Activated T-helper 17 cell treated with anti-CD3 and anti-CD28 coated beads, Interleukin-2, amount 50 U/mL, for 72 hours (primary cell): ENCODE measurements around the gene ABHD5. TPM values are rescaled to one million over a fixed set of nuclear protein-coding genes. Genes with fewer than 3 reads are reported as not detected.
"Not testable (repeated sequence)": the region's sequence is repeated elsewhere in the genome, so short reads cannot be mapped to it uniquely, and the experiment has no call there.

ENCODE experiments used
- ATAC-seq: fragments of 150-1000 bp; cut with Tn5 transposase; replicated peaks from 2 replicates; pipeline ENCODE4 v1.10.0; 2021; ENCODE audit warnings: mild to moderate bottlenecking, moderate library complexity
- H3K27ac Mint-ChIP-seq: one replicate; pipeline ENCODE4 v1.8.0; 2022; ENCODE audit warnings: mixed read lengths
- H3K27me3 Mint-ChIP-seq: one replicate; pipeline ENCODE4 v1.8.0; 2022; ENCODE audit warnings: mixed read lengths
- H3K36me3 Mint-ChIP-seq: one replicate; pipeline ENCODE4 v1.8.0; 2022; ENCODE audit warnings: low read depth, mild to moderate bottlenecking, mixed read lengths
- H3K4me1 Mint-ChIP-seq: one replicate; pipeline ENCODE4 v1.8.0; 2022; ENCODE audit warnings: mixed read lengths
- H3K4me3 Mint-ChIP-seq: one replicate; pipeline ENCODE4 v1.8.0; 2022; ENCODE audit warnings: mild to moderate bottlenecking, mixed read lengths
- H3K9me3 Mint-ChIP-seq: one replicate; pipeline ENCODE4 v1.8.0; 2022; ENCODE audit warnings: mixed read lengths
- total RNA-seq, 2 donors: library from RNA; stranded (reverse); gene quantifications; one replicate each; pipeline ENCODE4 v1.2.3, GENCODE V29; 2022

Gene ABHD5
- total RNA-seq, 2 donors from 2014 or later = 8.3 to 17.3 TPM

GRCh38 chr3:43675593-43675992, 15.1 kb upstream of the ABHD5 start:
- H3K9me3 Mint-ChIP-seq = no peaks in the 10 kb centered on the region
- no peaks in the 10 kb centered on the region for H3K4me1 Mint-ChIP-seq
- ATAC-seq = no peak
- H3K27me3 Mint-ChIP-seq = no peaks in the 10 kb centered on the region
- H3K27ac Mint-ChIP-seq = no peak overlapping the region
- no peak overlapping the region for H3K4me3 Mint-ChIP-seq
- no peaks in the 10 kb centered on the region for H3K36me3 Mint-ChIP-seq

- H3K36me3 Mint-ChIP-seq = no peaks in the 10 kb centered on the region
- no peak for ATAC-seq
- no peak overlapping the region for H3K4me3 Mint-ChIP-seq
- no peak overlapping the region for H3K27ac Mint-ChIP-seq
- no peaks in the 10 kb centered on the region for H3K4me1 Mint-ChIP-seq
- no peaks in the 10 kb centered on the region for H3K27me3 Mint-ChIP-seq
- no peaks in the 10 kb centered on the region for H3K9me3 Mint-ChIP-seq
These were observed 14.3 kb upstream of the ABHD5 start for GRCh38 chr3:43676441-43676840.

GRCh38 chr3:43678375-43678774, 12.4 kb upstream of the ABHD5 start:
- not testable (repeated sequence) for H3K9me3 Mint-ChIP-seq, H3K27ac Mint-ChIP-seq, H3K4me1 Mint-ChIP-seq, H3K4me3 Mint-ChIP-seq, ATAC-seq, H3K27me3 Mint-ChIP-seq, H3K36me3 Mint-ChIP-seq

DNA sequence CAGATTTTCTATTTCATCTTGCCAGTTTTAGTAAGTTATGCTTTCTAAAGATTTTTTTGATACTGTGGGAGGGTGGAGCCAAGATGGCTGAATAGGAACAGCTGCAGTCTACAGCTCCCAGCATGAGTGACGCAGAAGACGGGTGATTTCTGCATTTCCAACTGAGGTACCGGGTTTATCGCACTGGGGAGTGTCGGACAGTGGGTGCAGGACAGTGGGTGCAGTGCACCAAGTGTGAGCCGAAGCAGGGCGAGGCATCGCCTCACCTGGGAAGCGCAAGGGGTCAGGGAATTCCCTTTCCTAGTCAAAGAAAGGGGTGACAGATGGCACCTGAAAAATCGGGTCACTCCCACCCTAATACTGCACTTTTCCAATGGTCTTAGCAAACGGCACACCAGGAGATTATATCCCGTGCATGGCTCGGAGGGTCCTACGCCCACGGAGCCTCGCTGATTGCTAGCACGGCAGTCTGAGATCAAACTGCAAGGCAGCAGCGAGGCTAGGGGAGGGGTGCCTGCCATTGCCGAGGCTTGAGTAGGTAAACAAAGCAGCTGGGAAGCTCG, 11.8 kb upstream of the ABHD5 start:
- not testable (repeated sequence) for H3K4me1 Mint-ChIP-seq, H3K36me3 Mint-ChIP-seq, H3K27me3 Mint-ChIP-seq, H3K9me3 Mint-ChIP-seq, H3K4me3 Mint-ChIP-seq, H3K27ac Mint-ChIP-seq, ATAC-seq

DNA sequence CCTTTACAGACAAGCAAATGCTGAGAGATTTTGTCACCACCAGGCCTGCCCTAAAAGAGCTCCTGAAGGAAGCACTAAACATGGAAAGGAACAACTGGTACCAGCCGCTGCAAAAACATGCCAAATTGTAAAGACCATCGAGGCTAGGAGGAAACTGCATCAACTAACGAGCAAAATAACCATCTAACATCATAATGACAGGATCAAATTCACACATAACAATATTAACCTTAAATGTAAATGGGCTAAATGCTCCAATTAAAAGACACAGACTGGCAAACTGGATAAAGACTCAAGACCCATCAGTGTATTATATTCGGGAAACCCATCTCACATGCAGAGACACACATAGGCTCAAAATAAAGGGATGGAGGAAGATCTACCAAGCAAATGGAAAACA, 9.9 kb upstream of the ABHD5 start:
- H3K9me3 Mint-ChIP-seq, H3K27ac Mint-ChIP-seq, H3K27me3 Mint-ChIP-seq, H3K4me3 Mint-ChIP-seq, H3K4me1 Mint-ChIP-seq, ATAC-seq, H3K36me3 Mint-ChIP-seq: not testable (repeated sequence)

DNA sequence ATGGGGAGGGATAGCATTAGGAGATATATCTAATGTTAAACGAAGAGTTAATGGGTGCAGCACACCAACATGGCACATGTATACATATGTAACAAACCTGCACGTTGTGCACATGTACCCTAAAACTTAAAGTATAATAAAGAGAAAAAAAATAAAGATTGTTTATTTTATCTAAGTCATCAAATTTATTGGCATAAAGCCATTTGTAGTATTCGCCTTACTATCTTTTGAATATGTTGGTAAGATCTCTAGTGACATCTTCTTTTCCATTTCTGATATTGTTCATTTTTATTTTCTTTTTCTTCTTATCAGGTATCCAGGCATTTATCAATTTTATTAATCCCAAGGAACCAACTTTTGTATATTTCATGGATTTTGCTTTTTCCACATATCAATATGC, 5.8 kb upstream of the ABHD5 start:
- peaks cover 5% of the 10 kb centered on the region for H3K4me1 Mint-ChIP-seq
- no peak overlapping the region for H3K27ac Mint-ChIP-seq
- no peaks in the 10 kb centered on the region for H3K36me3 Mint-ChIP-seq
- H3K27me3 Mint-ChIP-seq = peaks cover 4% of the 10 kb centered on the region
- H3K9me3 Mint-ChIP-seq = no peaks in the 10 kb centered on the region
- no peak overlapping the region for H3K4me3 Mint-ChIP-seq
- no peak for ATAC-seq

DNA sequence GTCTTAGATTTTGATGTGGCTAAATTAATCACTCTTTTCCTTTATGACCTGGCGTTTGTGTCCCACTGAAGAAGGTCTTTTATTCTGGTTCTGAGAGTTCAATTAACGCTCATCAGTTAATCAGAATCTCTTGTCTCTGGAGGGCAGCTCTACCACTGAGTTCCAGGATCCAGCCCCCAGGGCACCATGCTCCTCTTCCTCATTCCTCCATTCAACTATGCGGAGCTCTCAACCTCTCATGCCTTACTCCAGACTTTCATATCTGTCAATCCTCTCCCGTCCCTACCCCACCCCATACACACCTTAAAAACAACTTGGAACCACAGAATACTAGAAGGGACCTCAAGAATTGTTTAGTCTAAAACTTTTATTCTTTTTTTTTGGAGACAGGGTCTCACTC, 4.8 kb upstream of the ABHD5 start:
- Mint-ChIP-seq H3K9me3 (no peaks in the 10 kb centered on the region), H3K36me3 (no peaks in the 10 kb centered on the region), H3K4me3 (no peak overlapping the region), H3K4me1 (peaks cover 5% of the 10 kb centered on the region), H3K27ac (no peak overlapping the region), H3K27me3 (peaks cover 4% of the 10 kb centered on the region)
- no peak for ATAC-seq

DNA sequence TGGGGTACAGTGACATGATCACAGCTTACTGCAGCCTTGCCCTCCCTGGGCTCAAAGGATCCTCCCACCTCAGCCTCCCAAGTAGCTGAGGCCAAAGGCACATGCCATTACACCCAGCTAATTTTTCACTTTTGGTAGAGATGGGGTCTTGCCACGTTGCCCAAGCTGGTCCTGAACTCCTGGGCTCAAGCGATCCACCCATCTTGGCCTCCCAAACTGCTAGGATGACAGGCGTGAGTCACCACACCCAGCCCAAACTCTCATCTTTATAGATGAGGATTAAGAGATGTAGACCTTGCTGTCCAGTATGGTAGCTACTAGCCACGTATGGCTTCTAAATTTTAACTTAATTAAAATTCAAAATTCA, 4.4 kb upstream of the ABHD5 start:
- no peaks in the 10 kb centered on the region for H3K36me3 Mint-ChIP-seq
- peaks cover 5% of the 10 kb centered on the region for H3K4me1 Mint-ChIP-seq
- no peak for ATAC-seq
- no peak overlapping the region for H3K4me3 Mint-ChIP-seq
- no peak overlapping the region for H3K27ac Mint-ChIP-seq
- H3K9me3 Mint-ChIP-seq = no peaks in the 10 kb centered on the region
- peaks cover 4% of the 10 kb centered on the region for H3K27me3 Mint-ChIP-seq

DNA sequence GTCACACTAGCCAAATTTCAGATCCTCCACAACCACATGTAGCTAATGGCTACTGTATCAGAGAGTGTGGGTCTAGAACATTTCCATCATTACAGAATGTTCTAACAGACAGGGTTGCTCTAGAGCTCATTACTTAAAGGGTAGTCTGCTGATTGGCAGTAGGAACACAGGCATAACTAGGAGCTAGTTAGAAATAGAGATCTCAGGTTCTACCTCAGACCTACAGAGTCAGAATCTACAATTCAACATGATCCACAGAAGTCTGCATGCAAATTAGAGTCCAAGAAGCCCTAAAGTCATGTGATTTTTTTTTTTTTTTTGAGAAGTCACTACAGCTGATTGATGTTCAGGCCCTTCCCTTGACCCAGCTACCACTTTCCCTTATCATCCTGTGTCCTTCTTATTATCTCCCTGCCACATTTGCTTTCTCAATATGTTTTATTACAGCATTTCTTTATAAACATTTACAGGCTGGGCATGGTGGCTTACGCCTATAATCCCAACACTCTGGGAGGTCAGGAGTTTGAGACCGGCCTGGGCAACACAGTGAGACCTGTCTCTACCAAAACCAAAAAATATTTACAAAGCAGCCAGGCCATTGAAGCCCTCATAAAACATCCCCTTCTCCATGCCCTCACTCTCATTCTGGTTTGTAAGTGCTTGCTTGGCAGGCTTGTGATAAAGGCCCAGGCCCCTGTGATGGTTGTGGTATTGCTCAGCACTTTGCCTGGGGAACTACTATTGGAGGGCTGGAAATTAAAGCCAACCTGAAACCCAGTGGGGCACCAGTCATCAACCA, 3.8 kb upstream of the ABHD5 start:
- Mint-ChIP-seq H3K4me3 (no peak overlapping the region), H3K4me1 (peaks cover 10% of the 10 kb centered on the region), H3K36me3 (no peaks in the 10 kb centered on the region), H3K27me3 (peaks cover 3% of the 10 kb centered on the region), H3K9me3 (no peaks in the 10 kb centered on the region), H3K27ac (no peak overlapping the region)
- no peak for ATAC-seq

DNA sequence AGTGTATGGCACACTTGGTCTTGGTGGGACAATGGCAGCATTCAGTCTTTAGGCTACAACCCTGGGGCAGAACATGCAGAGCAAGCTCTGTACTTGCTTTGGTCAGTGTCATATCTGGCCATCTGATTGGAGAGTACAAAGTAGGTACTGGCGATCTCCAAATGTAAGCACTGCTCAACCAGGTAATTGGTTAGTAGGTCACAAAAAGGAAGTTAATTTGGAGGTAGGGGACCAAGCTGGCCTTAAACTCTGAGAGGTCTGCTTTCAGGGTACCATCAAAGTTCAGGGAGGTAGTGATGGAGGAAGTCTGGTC, 3.3 kb upstream of the ABHD5 start:
- Mint-ChIP-seq H3K4me1 (peaks cover 15% of the 10 kb centered on the region), H3K9me3 (no peaks in the 10 kb centered on the region), H3K4me3 (no peak overlapping the region), H3K27ac (no peak overlapping the region), H3K27me3 (no peaks in the 10 kb centered on the region), H3K36me3 (no peaks in the 10 kb centered on the region)
- ATAC-seq = no peak

GRCh38 chr3:43688245-43688650, 2.5 kb upstream of the ABHD5 start:
- Mint-ChIP-seq H3K4me3 (no peak overlapping the region), H3K27ac (no peak overlapping the region), H3K4me1 (peaks cover 20% of the 10 kb centered on the region), H3K27me3 (no peaks in the 10 kb centered on the region), H3K36me3 (no peaks in the 10 kb centered on the region), H3K9me3 (no peaks in the 10 kb centered on the region)
- no peak for ATAC-seq

DNA sequence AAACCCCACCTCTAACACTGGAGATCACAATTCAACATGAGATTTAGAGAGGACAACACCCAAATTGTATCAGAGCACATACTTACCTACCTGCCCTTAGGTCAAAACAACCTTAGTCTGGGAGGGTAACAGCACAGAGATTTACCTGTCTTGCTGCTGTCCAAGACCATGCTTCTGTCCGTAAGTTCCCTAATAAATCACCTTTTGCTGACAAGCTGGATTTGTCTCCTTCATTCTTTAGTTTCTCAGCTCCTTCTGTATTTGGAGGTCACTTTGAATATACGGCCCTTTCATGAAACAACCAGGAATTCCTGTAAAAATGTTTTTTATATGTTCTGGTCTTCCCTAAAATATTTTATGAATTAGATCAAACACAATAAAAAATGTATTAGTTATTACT, 1.6 kb upstream of the ABHD5 start:
- ATAC-seq = no peak
- H3K36me3 Mint-ChIP-seq = no peaks in the 10 kb centered on the region
- peak overlapping the region; percentile 63 for H3K27ac Mint-ChIP-seq
- no peaks in the 10 kb centered on the region for H3K27me3 Mint-ChIP-seq
- peaks cover 24% of the 10 kb centered on the region for H3K4me1 Mint-ChIP-seq
- H3K4me3 Mint-ChIP-seq = peak overlapping the region; percentile 83
- no peaks in the 10 kb centered on the region for H3K9me3 Mint-ChIP-seq

DNA sequence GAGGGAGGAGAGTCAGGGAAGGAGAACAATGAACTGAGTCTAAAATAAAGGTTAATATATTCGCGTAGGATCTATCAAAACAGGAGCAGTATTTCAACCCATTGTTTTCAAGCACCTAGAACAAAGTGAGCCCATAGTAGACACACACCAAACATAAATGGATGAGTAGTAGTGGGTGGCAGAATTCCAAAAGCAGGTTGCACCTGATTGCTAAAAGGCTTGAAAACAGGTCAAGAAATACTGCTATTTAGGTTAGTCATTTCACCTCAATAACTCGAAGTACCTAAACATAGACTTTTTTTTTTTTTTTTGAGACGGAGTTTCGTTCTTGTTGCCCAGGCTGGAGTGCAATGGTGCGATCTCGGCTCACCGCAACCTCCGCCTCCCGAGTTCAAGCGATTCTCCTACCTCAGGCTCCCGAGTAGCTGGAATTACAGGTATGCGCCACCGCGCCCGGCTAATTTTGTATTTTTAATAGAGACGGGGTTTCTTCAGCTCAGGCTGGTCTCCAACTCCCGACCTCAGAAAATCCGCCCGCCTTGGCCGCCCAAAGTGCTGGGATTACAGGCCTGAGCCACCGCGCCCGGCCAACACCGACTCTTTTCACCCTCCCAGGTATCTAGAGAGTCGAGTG, 855 bp upstream of the ABHD5 start:
- Mint-ChIP-seq H3K36me3 (no peaks in the 10 kb centered on the region), H3K27ac (peak overlapping the region; percentile 66), H3K4me3 (peak overlapping the region; percentile 83), H3K9me3 (no peaks in the 10 kb centered on the region), H3K4me1 (peaks cover 24% of the 10 kb centered on the region), H3K27me3 (no peaks in the 10 kb centered on the region)
- no peak for ATAC-seq

DNA sequence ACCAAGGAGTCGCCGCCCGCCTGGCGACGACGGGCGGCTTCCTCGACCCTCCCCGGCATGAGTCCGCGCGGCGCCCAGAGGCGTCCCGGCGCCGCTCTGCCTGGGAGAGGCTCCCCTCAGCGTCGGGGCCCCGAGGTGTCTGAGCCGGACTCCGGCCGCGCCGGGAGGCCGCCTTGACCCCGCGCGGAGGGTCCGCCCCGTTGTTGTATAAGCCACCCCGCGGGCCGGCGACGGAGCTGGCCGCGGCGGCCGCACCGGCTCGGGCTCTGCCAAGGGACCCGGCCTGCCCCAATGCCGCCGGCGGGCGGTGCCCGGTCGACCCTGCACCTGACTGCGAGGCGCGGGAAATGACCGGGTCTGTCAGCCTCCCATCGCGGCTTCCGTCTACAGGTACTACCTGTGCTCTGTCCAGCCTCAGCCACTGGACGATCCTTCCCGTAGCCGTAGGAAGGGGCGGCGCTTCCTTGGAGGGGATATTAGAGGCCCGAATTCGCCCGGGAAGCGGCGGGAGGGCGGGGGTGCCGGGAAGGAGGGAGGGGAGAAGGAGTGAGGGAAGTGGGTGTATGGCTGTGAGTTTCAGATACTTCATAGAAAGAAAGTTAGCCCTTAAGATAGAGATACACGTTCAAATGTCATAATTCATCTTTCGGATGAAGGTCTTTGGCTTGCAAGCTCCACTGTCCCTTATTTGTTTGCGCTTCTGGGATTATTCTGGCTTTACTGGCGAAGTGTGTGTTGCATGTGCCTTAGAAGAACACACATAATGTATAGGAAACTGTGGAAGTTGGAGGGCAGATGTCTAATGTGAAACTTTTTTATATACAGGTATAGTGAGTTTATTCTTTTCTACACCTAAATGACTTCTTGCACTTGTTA, 620 bp downstream of the ABHD5 start:
- ATAC-seq = peak; percentile 27
- H3K9me3 Mint-ChIP-seq = no peaks in the 10 kb centered on the region
- H3K27ac Mint-ChIP-seq = peak overlapping the region; percentile 66
- H3K4me1 Mint-ChIP-seq = peaks cover 24% of the 10 kb centered on the region
- H3K27me3 Mint-ChIP-seq = no peaks in the 10 kb centered on the region
- no peaks in the 10 kb centered on the region for H3K36me3 Mint-ChIP-seq
- H3K4me3 Mint-ChIP-seq = peak overlapping the region; percentile 83
